ENCODE results near the gene NFKBIE. TPM values are rescaled to one million over a fixed set of nuclear protein-coding genes. Genes with fewer than 3 reads are reported as not detected.

The NFKBIE gene
- total and polyA plus RNA-seq, 2 of the 13 experiments (the other 11 are each of a cell fraction or from before 2014, with no cell fraction given), result 6.7 to 14.5 TPM

DNA sequence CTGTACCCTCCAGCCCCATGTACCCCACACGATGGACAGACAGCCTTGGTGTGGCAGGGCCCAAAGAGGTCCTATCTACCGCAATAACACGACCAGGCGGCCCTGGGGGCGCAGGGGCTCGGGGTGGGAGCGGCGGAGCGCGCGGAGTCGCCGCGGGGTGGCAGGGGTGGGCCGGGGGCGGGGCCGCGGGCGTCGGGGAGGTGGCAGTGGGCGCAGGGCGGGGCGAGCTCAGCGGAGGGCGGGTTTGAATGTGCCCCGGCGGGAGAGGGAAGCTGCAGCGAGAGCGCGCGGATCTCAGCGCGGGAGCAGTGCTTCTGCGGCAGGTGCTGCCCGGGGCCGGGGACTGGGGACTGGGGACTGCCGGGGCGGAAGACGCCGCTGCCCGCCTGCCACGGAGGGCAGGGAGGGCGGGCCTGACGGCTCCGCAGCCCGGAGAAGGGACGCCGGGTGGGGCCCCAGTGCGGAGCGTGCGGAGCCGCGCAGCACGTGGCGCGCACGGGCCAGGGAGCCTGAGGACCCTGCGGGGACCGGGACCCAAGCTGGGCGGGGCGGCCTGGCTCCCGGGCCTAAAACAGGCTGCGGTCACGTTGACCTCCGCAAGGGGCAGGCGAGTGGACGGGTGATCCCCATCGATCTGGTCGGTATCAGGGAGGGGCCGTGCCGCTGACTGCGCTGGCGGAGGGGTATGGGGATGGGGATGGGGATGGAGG is 41.9 kb downstream of the NFKBIE start, which contains the start of gene SLC29A1 (continued):
- TF ChIP-seq, protein P1, sequence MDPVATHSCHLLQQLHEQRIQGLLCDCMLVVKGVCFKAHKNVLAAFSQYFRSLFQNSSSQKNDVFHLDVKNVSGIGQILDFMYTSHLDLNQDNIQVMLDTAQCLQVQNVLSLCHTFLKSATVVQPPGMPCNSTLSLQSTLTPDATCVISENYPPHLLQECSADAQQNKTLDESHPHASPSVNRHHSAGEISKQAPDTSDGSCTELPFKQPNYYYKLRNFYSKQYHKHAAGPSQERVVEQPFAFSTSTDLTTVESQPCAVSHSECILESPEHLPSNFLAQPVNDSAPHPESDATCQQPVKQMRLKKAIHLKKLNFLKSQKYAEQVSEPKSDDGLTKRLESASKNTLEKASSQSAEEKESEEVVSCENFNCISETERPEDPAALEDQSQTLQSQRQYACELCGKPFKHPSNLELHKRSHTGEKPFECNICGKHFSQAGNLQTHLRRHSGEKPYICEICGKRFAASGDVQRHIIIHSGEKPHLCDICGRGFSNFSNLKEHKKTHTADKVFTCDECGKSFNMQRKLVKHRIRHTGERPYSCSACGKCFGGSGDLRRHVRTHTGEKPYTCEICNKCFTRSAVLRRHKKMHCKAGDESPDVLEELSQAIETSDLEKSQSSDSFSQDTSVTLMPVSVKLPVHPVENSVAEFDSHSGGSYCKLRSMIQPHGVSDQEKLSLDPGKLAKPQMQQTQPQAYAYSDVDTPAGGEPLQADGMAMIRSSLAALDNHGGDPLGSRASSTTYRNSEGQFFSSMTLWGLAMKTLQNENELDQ (CRISPR knock-in tag; IDR thresholded peaks at IDR 0.05; ENCODE audit: borderline replicate concordance), result no peak
- TF ChIP-seq SOX6 (IDR thresholded peaks at IDR 0.05), result no peak
- TF ChIP-seq SOX6 (CRISPR knock-in tag; IDR thresholded peaks at IDR 0.05), result 0 out of 2 replicates have a peak, but pooled peaks have one; percentile 28
- no peak for TF ChIP-seq NCOA5 (CRISPR knock-in tag; IDR thresholded peaks at IDR 0.05)
- no peak for TF ChIP-seq ZFP36L2 (CRISPR knock-in tag; IDR thresholded peaks at IDR 0.05)
- TF ChIP-seq NPAS2 (CRISPR knock-in tag; IDR thresholded peaks at IDR 0.05; ENCODE audit: borderline replicate concordance), result no peak
- TF ChIP-seq, protein P2, sequence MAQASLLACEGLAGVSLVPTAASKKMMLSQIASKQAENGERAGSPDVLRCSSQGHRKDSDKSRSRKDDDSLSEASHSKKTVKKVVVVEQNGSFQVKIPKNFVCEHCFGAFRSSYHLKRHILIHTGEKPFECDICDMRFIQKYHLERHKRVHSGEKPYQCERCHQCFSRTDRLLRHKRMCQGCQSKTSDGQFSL (CRISPR knock-in tag; IDR thresholded peaks at IDR 0.05), result no peak
- TF ChIP-seq, protein P3, sequence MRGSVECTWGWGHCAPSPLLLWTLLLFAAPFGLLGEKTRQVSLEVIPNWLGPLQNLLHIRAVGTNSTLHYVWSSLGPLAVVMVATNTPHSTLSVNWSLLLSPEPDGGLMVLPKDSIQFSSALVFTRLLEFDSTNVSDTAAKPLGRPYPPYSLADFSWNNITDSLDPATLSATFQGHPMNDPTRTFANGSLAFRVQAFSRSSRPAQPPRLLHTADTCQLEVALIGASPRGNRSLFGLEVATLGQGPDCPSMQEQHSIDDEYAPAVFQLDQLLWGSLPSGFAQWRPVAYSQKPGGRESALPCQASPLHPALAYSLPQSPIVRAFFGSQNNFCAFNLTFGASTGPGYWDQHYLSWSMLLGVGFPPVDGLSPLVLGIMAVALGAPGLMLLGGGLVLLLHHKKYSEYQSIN (CRISPR knock-in tag; IDR thresholded peaks at IDR 0.05; ENCODE audit: borderline replicate concordance), result no peak
- no peak for TF ChIP-seq BRCA1 (CRISPR knock-in tag; IDR thresholded peaks at IDR 0.05)
- TF ChIP-seq LCORL (IDR thresholded peaks at IDR 0.05), result no peak
- peak; percentile 90 for TF ChIP-seq LCORL (CRISPR knock-in tag; IDR thresholded peaks at IDR 0.05)
- TF ChIP-seq, protein P4, sequence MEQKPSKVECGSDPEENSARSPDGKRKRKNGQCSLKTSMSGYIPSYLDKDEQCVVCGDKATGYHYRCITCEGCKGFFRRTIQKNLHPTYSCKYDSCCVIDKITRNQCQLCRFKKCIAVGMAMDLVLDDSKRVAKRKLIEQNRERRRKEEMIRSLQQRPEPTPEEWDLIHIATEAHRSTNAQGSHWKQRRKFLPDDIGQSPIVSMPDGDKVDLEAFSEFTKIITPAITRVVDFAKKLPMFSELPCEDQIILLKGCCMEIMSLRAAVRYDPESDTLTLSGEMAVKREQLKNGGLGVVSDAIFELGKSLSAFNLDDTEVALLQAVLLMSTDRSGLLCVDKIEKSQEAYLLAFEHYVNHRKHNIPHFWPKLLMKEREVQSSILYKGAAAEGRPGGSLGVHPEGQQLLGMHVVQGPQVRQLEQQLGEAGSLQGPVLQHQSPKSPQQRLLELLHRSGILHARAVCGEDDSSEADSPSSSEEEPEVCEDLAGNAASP (CRISPR knock-in tag; IDR thresholded peaks at IDR 0.05; ENCODE audit: borderline replicate concordance), result no peak; the same call in 1 of the 2 replicates
- no peak for TF ChIP-seq EP300 (IDR thresholded peaks at IDR 0.05; ENCODE audit: low read depth in 2 of 2, low read length in 2 of 2)
- no peak; the same call in 1 of the 2 replicates for TF ChIP-seq EP300 (CRISPR knock-in tag; IDR thresholded peaks at IDR 0.05; ENCODE audit: borderline replicate concordance)
- peak; percentile 79 for TF ChIP-seq SP4 (CRISPR knock-in tag; IDR thresholded peaks at IDR 0.05)
- no peak for TF ChIP-seq SUZ12 (IDR thresholded peaks at IDR 0.05; ENCODE audit: low read depth, low read length)
- TF ChIP-seq ZNF749 (CRISPR knock-in tag; IDR thresholded peaks at IDR 0.05; ENCODE audit: borderline replicate concordance), result peak; percentile 90; the same call in 1 of the 2 replicates
- no peak for TF ChIP-seq RFXANK (CRISPR knock-in tag; IDR thresholded peaks at IDR 0.05)
- peak; percentile 67; the same call in 1 of the 2 replicates for TF ChIP-seq IRF2 (CRISPR knock-in tag; IDR thresholded peaks at IDR 0.05)
- peak; percentile 65; the same call in 1 of the 2 replicates for TF ChIP-seq REPIN1 (CRISPR knock-in tag; IDR thresholded peaks at IDR 0.05; ENCODE audit: borderline replicate concordance, low read depth)
- TF ChIP-seq TCF7 (IDR thresholded peaks at IDR 0.05; ENCODE audit: low read depth), result no peak
- TF ChIP-seq DMAP1 (CRISPR knock-in tag; IDR thresholded peaks at IDR 0.05), result peak; percentile 63; the same call in 1 of the 2 replicates
- peak; percentile 51 for TF ChIP-seq TAF1 (CRISPR knock-in tag; IDR thresholded peaks at IDR 0.05)
- TF ChIP-seq MTF2 (CRISPR knock-in tag; IDR thresholded peaks at IDR 0.05; ENCODE audit: borderline replicate concordance), result no peak
- TF ChIP-seq SNRNP70 (IDR thresholded peaks at IDR 0.05; ENCODE audit: low read depth, low read length), result no peak
- no peak for TF ChIP-seq ZNF235 (CRISPR knock-in tag; IDR thresholded peaks at IDR 0.05; ENCODE audit: borderline replicate concordance)
- TF ChIP-seq SALL1 (CRISPR knock-in tag; IDR thresholded peaks at IDR 0.05), result peak; percentile 77

Data from HepG2 (cell line).